Measurements from ENCODE around the gene ARHGAP8.

- TF ChIP-seq KLF16 (CRISPR knock-in tag; IDR thresholded peaks at IDR 0.05) (no peak), ZZZ3 (CRISPR knock-in tag; IDR thresholded peaks at IDR 0.05; ENCODE audit: borderline replicate concordance) (no peak), CHD2 (IDR thresholded peaks at IDR 0.05; ENCODE audit: low read depth, low read length) (no peak)
These were observed 110.8 kb downstream of the ARHGAP8 start for GRCh38 chr22:44862981-44863860.
